HL-60 (cell line): ENCODE measurements around the gene UBN1.

Experiments
- DNase-seq, 2 experiments: peaks; one replicate each; pipeline ENCODE4 v3.0.0-alpha.2; 2010 to 2020; ENCODE audit warnings: low read depth in 1 of 2, low spot score in 1 of 2
- H3K27ac ChIP-seq: fragments of 250-450 bp; sonication (Bioruptor Pico); replicated peaks from 2 replicates; pipeline ENCODE4 v1.5.1; 2020; ENCODE audit warnings: mild to moderate bottlenecking, moderate library complexity
- H3K27me3 ChIP-seq: fragments of 250-450 bp; sonication (Bioruptor Pico); 2 replicates; pipeline ENCODE4 v1.5.1; 2021; ENCODE audit warnings: mild to moderate bottlenecking, moderate library complexity; ENCODE audit not compliant: insufficient read depth, poor library complexity, severe bottlenecking
- H3K4me3 ChIP-seq: replicated peaks from 2 replicates; pipeline ENCODE4 v1.5.1; 2011; ENCODE audit warnings: mild to moderate bottlenecking, control low read depth, low read length; ENCODE audit not compliant: insufficient read depth
- CTCF ChIP-seq: IDR thresholded peaks from one replicate; pipeline ENCODE4 v1.5.1; 2011; ENCODE audit warnings: low read length, control low read depth, inconsistent platforms; ENCODE audit not compliant: insufficient read depth
- GABPA ChIP-seq: IDR thresholded peaks from 2 replicates; pipeline ENCODE4 v1.6.1; 2012; ENCODE audit warnings: low read depth
- POLR2AphosphoS5 ChIP-seq: IDR thresholded peaks from 2 replicates; pipeline ENCODE4 v1.6.1; 2012; ENCODE audit warnings: low read depth
- REST ChIP-seq: IDR thresholded peaks from 2 replicates; pipeline ENCODE4 v1.6.1; 2012; ENCODE audit warnings: low read depth; ENCODE audit not compliant: insufficient replicate concordance
- SPI1 ChIP-seq: IDR thresholded peaks from 2 replicates; pipeline ENCODE4 v1.6.1; 2012; ENCODE audit warnings: low read depth, mild to moderate bottlenecking, borderline replicate concordance

UBN1 gene

GRCh38 chr16:4880006-4880580, 32.8 kb downstream of the UBN1 start:
- Histone ChIP-seq H3K4me3 (no peak overlapping the region), H3K27ac (no peak overlapping the region), H3K27me3 (no peaks in the 10 kb centered on the region)
- no peak for DNase-seq
- no peak for TF ChIP-seq SPI1
- TF ChIP-seq CTCF = no peak
- TF ChIP-seq GABPA = no peak
- no peak for TF ChIP-seq POLR2AphosphoS5
- TF ChIP-seq REST = no peak

- Histone ChIP-seq H3K4me3 (no peak overlapping the region), H3K27me3 (no peaks in the 10 kb centered on the region), H3K27ac (no peak overlapping the region)
- no peak for DNase-seq
- TF ChIP-seq REST = no peak
- no peak for TF ChIP-seq CTCF
- no peak for TF ChIP-seq POLR2AphosphoS5
- no peak for TF ChIP-seq SPI1
- no peak for TF ChIP-seq GABPA
These were observed 34.8 kb downstream of the UBN1 start for GRCh38 chr16:4882000-4882632.

GRCh38 chr16:4882633-4883285, 35.5 kb downstream of the UBN1 start:
- no peak overlapping the region for H3K4me3 ChIP-seq
- H3K27ac ChIP-seq = no peak overlapping the region
- DNase-seq = no peak
- TF ChIP-seq POLR2AphosphoS5 = no peak
- TF ChIP-seq SPI1 = no peak
- TF ChIP-seq REST = no peak
- no peak for TF ChIP-seq GABPA
- no peak for TF ChIP-seq CTCF
- H3K27me3 ChIP-seq = no peaks in the 10 kb centered on the region
